Measurements from ENCODE around the gene LRRC42.
"Not testable (repeated sequence)": the region's sequence is repeated elsewhere in the genome, so short reads cannot be mapped to it uniquely, and the experiment has no call there.

LRRC42 gene

DNA sequence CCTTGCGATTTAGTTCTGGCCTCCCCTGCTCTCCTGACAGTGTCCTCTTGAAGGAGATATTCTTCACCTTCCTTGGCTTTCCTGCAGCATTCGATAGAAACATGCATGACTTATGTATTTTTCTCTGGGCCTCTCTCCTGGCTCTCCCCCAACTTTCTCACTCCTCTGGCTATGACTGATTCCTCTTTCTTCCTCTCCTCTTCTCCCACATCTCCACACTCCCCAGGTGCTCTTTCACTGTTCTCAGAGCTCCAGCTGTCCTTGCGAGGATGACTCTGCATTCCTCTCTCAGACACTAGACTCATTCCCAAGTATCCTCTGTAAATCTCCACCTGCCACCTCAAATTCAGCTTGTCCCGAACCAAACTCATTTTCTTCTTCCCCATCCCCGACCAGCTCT lies 18.0 kb downstream of the LRRC42 start:
- no peak for DNase-seq (ENCODE audit: extremely low read depth in 1 of 2, low read depth in 1 of 2)

DNA sequence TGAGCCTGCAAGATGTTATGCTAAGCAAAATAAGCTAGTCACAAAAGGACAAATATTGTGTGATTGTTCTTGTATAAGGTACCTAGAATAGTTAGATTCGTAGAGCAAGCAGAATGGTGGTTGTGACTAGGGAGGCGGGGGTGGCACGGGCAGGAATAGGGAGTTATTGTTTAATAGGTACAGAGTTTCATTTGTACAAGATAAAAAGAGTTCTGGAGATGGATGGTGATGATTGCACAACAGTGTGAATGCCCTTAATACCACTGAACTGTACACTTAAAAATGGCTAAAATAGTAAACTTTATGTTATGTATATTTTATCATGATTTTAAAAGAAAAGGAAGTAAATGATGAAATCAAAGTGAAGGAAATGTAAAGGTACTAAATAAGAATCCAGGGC lies 20.6 kb downstream of the LRRC42 start:
- DNase-seq (ENCODE audit: extremely low read depth in 1 of 2, low read depth in 1 of 2): no peak

DNA sequence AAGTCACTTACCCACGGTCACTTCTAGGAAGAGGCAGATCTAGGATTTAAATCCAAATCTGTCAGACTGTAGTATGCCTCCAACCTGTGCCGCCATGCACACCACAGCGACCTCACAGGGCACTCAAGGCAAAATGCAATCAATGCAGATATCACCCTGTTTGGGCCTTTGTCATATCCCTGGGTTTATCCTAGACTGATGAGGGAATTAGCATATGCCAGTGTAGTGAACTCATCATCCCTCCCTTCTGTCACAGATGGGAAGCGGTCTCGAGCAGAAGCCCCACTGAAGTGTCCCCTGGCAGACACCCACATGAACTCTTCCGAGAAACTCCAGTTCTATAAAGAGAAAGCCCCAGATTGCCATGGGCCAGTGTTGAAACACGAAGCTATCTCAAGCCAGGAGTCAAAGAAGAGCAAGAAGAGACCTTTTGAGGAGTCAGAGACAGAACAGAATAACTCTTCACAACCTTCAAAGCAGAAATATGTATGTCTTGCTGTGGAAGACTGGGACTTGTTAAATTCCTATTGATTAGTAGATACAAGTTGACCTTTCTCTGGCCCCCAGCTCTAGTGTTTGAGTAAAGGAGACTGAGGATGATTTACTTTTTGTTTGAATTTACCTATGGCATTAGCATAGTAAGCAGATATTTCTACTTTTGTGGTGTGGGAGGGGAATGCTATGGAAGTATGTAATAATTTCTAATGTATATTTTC lies 21.4 kb downstream of the LRRC42 start:
- DNase-seq (ENCODE audit: extremely low read depth in 1 of 2, low read depth in 1 of 2): no peak

DNA sequence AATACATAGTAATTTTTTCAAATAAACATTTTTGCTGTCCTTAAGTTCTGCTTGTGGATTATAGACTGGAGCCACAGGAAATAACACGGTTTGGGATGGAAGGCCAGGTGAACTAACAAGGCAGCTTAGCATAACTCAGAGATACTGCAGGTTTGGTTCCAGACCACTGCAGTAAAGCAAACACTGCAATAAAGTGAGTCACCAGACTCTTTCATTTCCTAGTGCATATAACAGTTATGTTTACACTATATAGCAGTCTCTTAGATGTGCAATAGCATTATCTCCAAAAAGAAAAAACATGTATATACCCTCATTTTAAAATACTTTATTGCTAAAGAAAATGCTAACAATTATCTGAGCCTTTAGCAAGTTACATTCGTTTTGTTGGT lies 22.0 kb downstream of the LRRC42 start:
- DNase-seq (ENCODE audit: extremely low read depth in 1 of 2, low read depth in 1 of 2): no peak

DNA sequence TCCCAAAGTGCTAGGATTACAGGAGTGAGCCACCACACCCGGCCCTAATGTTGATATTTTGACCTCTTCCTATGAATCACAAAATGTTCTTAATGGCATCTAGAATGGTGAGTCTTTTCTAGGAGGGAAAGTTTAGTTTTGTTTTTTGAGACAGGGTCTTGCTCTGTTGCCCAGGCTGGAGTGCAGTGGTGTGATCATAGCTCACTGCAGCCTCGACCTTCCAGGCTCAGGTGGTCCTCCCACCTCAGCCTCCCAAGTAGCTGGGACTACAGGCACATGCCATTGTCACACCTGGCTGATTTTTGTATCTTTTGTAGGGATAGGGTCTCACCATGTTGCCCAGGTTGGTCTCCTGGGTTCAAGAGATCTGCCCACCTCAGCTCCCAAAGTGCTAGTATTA lies 23.2 kb downstream of the LRRC42 start:
- DNase-seq (ENCODE audit: extremely low read depth in 1 of 2, low read depth in 1 of 2): not testable (repeated sequence)

DNA sequence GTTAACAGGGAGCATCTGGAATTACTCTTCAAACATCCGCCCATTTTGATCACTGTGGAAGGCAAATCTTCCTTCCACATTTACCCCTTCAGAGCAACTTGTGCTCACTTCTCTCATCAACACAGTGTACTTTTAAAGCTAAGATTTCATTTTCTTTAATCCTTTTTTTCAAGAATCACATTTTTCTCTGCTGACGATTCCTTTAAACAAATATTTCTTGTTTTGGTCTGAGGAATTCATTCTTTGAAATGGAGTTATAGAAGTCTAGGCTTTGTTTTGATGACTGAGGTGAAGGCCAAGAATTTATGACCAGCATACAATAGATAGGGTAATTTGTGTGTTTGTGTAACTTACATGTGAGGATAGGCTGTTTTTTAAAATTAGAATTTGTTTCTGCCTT lies 25.6 kb downstream of the LRRC42 start:
- DNase-seq (ENCODE audit: extremely low read depth in 1 of 2, low read depth in 1 of 2): no peak

DNA sequence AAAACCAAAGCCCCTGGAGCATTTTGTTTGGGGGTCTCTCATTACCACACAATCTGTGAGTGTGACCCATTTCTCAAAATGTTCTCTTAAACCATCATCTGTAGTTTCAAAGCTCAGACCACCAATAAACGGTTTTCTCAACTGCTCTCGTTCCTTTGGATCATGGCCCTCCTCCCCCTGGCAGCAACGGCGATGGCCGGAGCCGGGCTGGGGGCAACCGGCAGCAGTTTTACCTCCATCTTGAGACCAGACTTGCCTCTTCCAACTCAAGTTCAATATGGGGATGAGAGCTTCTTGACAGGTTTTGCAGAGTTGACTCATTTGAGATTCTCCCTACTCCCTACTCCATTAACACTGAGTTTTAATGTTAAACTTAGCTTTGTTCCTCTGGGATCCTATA lies 29.7 kb downstream of the LRRC42 start:
- DNase-seq (ENCODE audit: extremely low read depth in 1 of 2, low read depth in 1 of 2): no peak

DNA sequence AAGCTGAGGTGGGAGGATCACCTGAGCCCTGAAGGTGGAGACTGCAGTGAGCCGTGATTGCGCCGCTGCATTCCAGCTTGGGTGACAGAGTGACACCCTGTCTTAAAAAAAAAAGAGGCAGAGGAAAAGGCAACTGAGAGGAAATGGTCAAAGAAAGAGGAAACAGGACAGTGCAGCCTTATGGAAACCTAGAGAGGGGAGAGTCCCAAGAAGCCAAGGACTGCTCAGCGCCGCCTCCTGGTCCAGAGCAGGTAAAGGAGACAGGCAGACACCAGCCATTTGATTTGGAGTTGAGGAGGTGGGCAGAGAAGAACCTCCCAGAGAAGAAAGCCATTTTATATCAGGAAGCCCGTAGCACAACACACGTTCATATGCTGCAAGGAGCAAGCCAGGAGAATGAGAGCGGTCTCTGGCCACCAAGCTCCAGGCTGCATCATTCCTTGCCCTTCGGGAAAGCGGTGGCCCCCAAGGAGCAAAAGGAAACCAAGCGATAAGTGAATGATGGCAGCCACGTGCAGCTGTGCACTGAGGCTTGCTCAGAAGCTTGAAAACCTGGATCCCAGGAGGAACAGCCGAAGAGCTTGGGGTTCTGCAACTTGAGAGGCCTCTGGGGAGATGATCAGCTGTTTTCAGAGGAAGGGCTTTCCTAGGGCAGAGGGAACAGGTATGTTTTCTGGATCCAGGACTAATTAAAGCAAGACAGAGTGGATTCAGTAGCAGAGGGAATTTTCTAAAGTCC lies 33.7 kb downstream of the LRRC42 start:
- DNase-seq (ENCODE audit: extremely low read depth in 1 of 2, low read depth in 1 of 2): no peak

DNA sequence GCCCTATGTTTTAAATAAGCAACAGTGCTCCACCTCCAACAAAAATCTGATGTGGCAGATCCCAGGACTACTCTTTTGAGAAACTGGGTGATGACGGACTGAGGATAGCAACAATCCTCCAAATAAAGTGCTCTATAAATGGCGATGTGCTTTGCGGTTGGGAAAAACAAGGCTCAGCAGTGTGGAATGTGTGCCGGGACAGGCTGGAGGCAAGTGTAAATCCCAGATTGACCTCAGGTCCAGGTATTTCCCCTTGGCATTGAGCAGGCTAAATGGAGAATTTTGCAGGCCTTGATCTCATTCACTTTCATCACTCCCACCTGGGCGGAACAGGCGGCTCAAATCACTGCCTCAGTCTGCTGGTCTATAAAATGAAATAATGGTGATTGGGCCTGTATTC lies 35.1 kb downstream of the LRRC42 start:
- DNase-seq (ENCODE audit: extremely low read depth in 1 of 2, low read depth in 1 of 2): no peak

DNA sequence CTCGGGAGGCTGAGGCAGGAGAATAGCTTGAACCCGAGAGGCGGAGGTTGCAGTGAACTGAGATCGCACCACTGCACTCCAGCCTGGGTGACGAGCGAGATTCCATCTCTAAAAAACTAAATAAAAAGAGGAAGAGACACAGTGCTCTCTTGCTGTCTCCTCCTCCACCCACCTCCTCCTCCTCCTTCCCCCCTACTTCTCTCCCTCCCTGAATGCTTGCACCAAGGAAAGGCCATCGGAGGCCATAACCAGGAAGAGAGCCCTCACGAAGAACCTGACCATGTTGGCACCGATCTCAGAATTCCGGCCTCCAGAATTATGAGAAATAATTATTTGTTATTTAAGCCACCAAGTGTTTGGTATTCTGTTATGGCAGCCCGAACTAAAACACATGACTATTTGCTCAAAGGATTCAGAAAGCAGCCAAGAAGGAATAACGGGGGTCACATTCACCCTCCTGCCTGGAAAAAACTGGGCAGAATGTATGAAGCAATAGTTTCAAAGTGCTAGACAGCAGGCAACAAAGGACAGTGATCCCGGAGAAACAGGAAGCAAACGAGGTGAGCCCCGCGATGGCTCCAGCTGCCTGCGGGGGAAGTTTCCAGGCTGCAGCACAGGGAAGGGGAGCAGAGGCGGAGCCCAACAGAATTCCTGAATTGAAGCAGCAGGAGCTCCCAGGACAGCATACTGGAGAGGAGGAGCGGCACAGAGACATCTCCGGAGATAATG lies 36.0 kb downstream of the LRRC42 start:
- DNase-seq (ENCODE audit: extremely low read depth in 1 of 2, low read depth in 1 of 2): no peak

DNA sequence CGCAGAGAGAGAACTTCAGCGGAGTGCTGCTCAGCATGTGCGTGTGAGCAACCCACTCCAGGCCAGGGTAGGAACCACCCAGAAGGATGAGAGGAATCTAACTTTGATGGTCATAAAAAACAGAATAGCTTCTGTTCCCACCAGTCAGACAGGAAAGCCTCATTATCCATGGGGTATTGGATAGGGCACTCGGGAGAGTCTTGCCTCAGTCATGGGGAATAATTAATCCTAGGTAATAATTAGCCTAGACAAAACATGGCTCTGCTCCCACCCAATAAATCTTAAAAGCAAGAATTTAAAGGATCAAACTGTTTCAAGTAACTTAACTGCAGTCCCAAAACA lies 36.6 kb downstream of the LRRC42 start:
- DNase-seq (ENCODE audit: extremely low read depth in 1 of 2, low read depth in 1 of 2): no peak

DNA sequence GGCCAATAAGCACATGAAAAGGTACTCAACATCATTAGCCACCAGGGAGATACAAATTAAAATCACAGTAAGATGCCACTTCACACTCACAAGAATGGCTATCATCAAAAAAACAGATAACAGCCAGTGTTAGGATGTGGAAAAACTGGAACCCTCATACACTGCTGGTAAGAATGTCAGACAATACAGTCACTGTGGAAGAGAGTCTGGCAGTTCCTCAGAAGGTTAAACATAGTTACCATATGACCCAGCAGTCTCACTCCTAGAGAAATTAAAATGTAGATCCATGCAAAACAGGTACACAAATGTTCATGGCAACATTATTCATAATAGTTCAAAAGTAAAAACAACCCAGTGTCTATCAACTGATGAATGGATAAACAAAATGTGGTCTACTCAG lies 38.6 kb downstream of the LRRC42 start:
- no peak for DNase-seq (ENCODE audit: extremely low read depth in 1 of 2, low read depth in 1 of 2)

DNA sequence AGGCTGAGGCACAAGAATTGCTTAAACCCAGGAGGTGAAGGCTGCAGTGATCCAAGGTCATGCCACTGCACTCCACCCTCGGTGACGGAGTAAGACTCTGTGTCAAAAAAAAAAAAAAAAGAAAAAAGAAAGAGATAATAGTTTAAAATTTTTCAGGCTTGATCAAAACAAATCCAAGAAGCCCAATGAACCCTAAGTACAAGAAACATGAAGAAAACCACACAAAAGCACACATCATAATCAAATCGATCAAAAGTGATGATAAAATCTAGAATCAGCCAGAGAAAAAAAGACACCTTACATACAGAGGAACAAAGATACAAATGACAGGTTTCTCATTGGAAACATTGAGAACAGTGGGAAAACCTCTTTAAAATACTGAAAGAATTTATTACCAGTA lies 40.3 kb downstream of the LRRC42 start:
- no peak for DNase-seq (ENCODE audit: extremely low read depth in 1 of 2, low read depth in 1 of 2)

DNA sequence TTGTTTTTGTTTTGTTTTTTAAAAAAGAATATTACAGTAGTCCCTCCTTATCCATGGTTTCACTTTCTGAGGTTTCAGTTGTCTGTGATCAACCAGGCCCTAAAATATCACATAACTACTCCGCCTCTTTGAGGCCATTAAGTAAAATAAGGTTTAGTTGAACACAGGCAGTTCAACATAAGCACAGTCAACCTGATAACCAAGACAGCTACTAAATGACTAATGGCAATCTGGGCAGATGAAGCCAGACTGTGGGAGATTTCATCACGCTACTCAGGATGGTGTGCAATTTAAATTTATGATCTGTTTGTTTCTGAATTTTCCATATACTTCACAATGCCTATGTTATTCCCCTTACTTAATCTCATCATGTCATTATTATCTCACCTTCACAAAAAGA lies 41.7 kb downstream of the LRRC42 start:
- no peak for DNase-seq (ENCODE audit: extremely low read depth in 1 of 2, low read depth in 1 of 2)

DNA sequence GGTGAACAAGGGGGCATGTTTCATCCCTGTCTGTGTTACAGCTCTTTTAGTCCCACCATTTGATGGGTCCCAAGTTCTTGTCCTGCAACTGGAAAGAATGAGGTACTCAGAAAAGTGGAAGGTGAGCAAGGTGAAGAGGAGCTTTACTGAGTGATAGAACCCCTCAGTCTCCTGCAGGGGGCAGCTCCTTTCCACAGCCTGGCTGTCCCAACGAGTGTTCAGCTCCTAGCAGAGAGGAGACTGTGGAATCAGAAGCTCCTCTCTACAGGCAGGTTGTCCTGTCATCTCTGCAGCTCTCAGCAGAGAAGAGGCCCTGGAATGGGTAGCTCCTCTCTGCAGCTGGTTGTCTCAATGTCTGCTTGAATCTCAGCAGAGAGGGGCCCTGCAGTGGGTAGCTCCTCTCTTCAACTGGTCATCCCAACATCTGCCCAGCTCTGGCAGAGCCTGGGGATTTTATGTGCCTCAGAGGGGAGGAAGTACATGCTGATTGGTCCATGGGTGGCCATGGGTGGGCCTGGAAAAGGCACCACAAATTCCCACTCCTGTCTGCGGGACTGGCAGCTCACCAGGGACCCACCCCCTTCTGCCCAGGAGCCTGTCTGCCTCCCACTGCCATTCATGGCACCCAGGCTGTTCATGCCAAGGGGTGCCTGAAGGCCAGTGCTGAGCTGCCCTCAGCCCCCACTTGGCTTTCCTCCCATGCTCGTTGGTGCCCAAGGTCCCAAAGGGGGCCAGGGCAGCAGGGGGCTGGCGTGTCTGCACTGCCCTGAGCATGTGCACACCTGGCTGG lies 46.1 kb downstream of the LRRC42 start:
- DNase-seq (ENCODE audit: extremely low read depth in 1 of 2, low read depth in 1 of 2): no peak

DNA sequence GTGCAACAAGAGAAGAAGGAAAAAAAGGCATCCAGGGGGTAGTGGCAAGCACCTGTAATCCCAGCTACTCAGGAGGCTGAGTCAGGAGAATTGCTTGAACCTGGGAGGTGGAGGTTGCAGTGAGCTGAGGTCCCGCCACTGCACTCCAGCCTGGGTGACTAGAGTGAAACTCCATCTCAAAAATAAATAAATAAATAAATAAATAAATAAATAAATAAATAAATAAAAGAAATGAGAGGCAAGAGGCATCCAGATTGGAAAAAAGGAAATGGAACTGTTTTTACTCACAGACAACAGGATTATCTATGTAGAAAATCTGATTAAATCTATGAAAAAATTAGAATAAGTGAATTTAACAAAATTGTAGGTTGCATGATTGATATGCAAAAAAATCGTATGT lies 48.4 kb downstream of the LRRC42 start:
- not testable (repeated sequence) for DNase-seq (ENCODE audit: extremely low read depth in 1 of 2, low read depth in 1 of 2)

DNA sequence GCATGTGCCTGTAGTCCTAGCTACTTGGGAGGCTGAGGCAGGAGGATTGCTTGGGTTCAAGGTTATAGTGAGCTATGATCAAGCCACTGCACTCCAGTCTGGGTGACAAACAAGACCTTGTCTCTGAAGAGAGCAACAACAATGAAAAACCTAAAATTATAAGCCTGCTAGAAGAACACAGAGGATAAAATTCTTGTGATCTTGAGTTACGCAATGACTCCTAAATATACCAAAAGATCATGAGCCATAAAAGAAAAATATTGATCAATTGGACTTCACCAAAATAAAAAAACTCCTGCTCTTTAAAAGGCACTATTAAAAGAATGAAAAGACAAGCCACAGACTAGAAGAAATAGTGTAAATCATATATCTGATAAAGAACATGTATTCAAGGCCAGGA lies 49.5 kb downstream of the LRRC42 start:
- DNase-seq (ENCODE audit: extremely low read depth in 1 of 2, low read depth in 1 of 2): no peak

DNA sequence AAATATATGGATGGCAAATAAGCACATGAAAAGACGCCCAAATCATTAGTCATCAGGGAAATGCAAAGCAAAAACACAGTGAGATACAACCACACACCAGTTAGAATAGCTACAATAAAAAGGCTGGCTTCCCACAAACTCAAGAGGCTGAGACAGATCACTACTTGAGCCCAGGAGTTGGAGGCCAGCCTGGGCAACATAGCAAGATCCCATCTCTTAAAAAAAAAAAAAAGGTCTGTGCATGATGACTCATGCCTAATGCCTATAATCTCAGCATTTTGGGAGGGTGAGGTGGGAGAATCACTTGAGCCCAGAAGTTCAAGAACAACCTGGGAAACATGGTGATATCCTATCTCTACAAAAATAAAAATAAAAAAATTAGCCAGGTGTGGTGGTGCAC lies 52.1 kb downstream of the LRRC42 start:
- DNase-seq (ENCODE audit: extremely low read depth in 1 of 2, low read depth in 1 of 2): no peak

DNA sequence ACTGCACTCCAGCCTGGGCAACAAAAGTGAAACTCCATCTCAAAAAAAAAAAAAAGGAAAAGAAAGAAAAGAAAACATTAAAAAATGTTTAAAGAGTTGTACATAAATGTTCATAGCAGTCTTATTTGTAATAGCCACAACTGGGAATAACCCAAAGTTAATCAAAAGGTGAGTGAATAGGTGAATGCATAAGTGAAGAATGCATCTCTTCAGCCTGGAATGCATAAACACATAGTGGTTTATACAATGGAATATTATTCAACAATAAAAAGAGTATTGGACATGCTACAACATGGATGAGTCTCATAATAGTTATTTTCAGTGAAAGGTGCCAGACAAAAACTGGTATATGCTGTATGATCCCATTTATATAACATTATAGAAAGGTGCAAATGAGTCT lies 53.8 kb downstream of the LRRC42 start:
- no peak for DNase-seq (ENCODE audit: extremely low read depth in 1 of 2, low read depth in 1 of 2)

DNA sequence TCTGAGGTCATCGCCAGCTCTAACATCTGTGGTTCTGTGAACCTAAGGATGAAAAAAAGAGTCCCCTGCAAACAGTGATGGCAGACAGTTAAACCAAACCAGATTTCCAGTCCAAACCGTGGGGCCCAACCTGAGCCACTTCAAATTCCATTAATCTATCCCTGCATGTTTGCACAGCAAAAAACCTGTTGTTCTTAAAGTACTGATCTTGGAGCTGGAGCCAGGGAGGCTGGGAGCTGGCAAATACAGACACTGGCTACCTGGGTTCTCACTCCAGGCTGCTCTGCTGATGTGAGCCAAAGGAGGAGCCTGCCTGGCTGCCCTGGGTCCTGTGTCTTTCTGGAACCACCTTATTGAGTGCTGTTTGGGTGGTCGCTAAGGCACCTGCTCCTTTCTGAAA lies 55.4 kb downstream of the LRRC42 start:
- DNase-seq (ENCODE audit: extremely low read depth in 1 of 2, low read depth in 1 of 2): no peak

DNA sequence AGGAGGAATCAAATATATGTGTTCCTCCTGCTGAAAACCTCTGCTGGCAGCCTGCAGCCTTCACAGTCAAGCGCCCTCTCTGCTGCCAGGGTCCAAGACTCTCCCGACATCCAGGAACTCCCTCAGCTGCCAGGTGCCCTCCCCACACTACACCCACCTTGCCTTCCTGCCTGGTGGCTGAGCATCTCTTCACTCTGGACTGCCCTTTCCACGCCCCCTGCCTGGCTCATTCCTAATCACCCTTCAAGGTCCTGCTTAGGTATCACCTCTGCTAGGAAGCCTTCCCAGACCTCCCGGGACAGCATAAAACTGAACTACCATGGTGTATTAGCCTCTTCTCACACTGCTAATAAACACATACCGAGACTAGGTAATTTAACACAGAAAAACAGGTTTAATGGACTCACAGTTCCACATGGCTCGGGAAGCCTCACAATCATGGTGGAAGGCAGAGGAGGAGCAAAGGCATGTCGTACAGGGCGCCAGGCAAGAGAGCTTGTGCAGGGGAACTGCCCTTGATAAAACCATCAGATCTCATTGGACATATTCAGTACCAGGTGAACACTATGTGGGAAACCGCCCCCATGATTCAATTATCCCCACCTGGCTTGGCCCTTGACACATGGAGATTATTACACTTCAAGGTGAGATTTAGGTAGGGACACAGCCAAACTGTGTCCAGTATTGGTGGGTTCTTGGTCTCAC lies 56.5 kb downstream of the LRRC42 start:
- no peak for DNase-seq (ENCODE audit: extremely low read depth in 1 of 2, low read depth in 1 of 2)
